DND-41 (cell line): ENCODE data around the gene MMP7.

Experiments
- EZH2 ChIP-seq: IDR thresholded peaks from 3 replicates; pipeline ENCODE4 v1.6.1; 2012; ENCODE audit warnings: borderline replicate concordance, low read depth, mild to moderate bottlenecking, moderate library complexity, low read length, inconsistent platforms; ENCODE audit not compliant: severe bottlenecking
- TF ChIP-seq, protein P1 (sequence below): IDR thresholded peaks from 2 replicates; pipeline ENCODE4 v1.5.1; 2012; ENCODE audit warnings: borderline replicate concordance, low read length, moderate library complexity, mild to moderate bottlenecking; ENCODE audit not compliant: poor library complexity, severe bottlenecking; ENCODE audit errors: extremely low read depth

- TF ChIP-seq, protein P1, sequence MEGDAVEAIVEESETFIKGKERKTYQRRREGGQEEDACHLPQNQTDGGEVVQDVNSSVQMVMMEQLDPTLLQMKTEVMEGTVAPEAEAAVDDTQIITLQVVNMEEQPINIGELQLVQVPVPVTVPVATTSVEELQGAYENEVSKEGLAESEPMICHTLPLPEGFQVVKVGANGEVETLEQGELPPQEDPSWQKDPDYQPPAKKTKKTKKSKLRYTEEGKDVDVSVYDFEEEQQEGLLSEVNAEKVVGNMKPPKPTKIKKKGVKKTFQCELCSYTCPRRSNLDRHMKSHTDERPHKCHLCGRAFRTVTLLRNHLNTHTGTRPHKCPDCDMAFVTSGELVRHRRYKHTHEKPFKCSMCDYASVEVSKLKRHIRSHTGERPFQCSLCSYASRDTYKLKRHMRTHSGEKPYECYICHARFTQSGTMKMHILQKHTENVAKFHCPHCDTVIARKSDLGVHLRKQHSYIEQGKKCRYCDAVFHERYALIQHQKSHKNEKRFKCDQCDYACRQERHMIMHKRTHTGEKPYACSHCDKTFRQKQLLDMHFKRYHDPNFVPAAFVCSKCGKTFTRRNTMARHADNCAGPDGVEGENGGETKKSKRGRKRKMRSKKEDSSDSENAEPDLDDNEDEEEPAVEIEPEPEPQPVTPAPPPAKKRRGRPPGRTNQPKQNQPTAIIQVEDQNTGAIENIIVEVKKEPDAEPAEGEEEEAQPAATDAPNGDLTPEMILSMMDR: no peak
- no peak for TF ChIP-seq EZH2
Observed at GRCh38 chr11:102561636-102562035, 31.1 kb upstream of the MMP7 start.
